Measurements from ENCODE around the gene SEMA4C.
A peak's percentile ranks its signal among the peaks of the same experiment; 100 is the strongest.

The SEMA4C gene, protein sequence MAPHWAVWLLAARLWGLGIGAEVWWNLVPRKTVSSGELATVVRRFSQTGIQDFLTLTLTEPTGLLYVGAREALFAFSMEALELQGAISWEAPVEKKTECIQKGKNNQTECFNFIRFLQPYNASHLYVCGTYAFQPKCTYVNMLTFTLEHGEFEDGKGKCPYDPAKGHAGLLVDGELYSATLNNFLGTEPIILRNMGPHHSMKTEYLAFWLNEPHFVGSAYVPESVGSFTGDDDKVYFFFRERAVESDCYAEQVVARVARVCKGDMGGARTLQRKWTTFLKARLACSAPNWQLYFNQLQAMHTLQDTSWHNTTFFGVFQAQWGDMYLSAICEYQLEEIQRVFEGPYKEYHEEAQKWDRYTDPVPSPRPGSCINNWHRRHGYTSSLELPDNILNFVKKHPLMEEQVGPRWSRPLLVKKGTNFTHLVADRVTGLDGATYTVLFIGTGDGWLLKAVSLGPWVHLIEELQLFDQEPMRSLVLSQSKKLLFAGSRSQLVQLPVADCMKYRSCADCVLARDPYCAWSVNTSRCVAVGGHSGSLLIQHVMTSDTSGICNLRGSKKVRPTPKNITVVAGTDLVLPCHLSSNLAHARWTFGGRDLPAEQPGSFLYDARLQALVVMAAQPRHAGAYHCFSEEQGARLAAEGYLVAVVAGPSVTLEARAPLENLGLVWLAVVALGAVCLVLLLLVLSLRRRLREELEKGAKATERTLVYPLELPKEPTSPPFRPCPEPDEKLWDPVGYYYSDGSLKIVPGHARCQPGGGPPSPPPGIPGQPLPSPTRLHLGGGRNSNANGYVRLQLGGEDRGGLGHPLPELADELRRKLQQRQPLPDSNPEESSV

DNA sequence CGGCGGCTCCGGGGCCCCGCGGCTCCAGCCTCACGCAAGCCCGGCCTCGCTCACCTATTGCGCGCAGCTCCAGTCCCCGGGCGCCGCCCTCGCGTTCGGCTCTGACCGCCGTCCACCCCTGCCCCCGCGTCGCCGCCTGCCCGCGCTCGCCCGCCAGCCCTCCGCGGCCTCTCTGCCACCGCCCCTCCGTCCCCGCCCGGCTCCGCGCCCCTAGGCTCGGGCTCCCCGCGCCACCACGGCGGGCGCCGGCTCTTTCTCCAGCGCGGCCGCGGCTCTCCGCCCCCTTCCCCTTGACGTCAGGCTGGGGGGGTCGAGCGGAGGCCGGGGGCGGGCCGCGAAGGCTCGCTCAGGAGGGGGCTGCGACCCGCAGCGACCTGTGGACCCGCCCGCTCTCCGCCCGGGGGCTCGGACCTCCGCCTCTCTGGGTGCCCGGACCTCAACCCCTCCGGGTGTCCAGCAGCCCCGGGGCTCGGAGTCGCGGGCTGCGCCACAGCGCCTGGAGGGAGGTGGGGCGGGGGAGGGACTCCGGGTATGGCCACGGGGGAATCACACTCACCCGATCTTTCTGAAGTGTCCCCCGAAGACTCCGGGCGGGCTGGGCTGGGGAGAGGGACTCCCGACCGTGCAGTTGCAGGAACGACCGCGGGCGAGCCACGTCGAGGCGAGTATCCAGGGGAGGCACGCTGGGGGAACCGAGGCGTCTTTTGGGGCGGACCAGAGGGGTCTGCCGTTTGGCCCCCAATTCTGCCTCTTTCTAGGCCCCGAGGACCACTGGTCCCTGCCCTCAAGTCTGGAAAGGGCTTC, at the start of gene SEMA4C:
Gene SEMA4C, minus strand, starts transcription at position 259 of the 804 bp plus-strand sequence. CDS start 2,194 bp downstream, outside the sequence.
- DNase-seq, result peak; percentile 26

DNA sequence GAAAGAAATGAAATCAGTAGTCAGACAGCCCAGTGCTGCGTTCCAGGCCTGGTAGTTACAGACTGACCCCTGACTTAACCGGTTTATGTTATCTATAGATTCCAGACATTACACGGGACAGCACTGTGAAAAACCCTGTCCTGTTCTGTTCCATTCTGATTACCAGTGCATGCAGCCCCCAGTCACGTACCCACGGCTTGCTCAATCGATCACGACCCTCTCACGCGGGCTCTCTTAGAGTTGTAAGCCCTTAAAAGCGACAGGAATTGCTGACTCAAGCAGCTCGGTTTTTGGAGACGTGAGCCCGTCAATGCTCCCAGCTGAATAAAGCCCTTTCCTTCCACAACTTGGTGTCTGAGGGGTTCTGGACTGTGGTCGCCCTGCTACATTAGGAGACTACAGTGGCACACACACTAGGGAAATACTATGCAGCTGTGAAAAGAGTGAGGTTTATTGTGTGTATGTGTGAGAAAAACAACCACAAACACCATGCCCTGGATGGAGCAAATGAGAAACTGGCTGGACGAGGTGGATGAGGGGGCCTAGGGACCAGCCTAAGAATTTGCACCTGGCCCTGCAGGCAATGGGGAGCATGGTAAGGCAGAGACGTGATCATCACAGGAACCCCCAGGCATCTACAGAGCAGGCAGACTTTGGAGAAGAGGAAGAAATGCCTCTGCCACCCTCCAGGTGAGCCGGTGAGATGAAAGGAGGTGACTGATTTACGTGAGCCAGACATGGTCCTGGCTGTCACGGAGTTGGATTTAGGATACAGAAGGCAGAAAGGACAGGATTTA, 49.1 kb upstream of the SEMA4C start:
- DNase-seq, result no peak

DNA sequence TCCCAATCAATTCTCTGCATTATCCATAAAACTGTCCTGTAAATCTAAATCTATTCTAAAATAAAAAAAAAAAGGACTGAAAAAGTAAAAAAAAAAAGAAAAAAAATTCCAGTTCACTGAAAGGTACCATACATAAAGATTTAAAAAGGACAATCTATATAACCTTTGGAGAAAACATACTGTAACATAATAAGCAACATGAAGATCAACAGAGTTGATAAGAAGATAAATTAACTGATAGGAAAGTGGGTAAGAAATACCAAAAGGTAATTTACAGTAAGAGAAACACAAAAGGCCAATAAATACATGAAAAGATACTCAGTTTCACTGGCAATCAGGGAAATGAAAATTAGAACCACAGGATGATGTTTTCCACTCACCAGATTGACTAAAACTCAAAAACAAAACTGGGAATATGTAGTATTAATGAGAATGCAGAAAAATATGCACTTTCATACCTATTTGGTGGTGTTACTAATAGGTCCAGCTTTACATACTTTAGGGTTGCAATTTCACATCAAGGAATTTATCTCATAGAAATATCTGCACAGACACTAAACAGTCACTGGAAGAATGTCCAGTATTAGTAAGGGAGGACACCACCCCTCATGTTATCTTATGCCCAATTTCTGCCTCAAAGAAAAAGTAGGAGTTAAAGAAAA, 48.3 kb upstream of the SEMA4C start:
- no peak for DNase-seq

DNA sequence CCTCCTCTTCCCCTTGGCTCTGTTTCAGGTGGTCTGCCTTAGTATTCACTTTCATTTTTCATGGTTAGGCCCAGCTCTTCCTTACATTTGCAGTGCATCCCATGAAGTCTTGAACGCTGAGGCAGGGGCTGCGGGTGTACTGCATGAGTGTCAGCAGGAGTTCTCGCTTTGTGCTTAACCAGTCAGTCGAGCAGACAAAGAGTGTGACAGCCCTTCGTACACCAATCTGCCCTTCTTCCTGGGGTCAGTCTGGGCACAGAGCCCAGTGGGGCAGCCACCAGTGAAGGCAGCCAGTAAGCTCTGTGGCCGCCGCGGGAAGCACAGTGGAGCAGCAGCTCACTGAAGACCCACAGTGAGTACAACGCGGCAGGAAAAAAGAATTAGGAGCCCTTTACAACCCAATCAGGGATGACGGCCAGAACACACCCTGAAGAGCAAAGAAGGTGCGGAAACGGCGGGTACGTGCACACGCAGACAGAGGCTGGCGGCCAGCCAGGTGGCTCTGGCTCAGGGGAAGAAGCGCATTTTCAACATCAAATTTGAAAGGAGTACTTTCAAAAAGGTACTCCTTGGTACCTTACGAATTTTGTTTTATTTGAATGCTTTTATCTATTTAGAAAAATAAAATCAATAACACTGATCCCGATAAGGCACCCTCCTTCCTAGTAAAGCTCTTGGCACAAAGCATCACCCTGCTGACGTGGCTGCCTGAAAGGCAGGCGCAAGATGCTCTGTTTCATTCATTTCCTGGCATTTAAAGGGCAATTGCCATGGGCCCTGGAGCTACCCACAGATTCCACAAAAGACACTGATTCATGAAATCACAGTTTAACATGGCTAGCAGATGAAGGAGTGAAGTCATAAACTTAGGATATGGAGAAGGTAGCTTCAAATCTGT, 47.0 kb upstream of the SEMA4C start:
- DNase-seq, result no peak

DNA sequence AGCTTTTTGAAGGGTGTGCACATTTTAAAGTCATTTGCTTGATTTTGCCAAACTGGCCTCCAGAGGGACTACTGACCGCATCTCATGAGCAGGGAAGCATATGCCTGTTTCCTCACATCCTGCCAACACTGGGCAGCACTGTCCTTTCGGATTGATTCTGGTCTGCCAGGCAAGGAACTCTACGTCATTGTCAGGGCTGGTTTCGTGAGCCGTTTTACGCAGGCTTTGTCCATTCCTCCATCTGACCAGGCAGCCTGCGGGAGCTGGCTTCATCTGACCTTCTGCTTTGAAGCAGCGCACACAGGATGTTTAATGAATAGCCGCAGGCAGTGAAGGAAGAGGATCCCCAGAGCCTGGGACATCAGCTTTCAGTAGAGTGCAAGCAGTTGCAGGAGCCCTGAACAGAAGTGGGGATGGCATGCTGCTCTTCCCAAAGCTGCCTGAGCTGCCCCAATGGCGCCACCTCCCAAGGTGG, 46.3 kb upstream of the SEMA4C start:
- DNase-seq, result no peak

DNA sequence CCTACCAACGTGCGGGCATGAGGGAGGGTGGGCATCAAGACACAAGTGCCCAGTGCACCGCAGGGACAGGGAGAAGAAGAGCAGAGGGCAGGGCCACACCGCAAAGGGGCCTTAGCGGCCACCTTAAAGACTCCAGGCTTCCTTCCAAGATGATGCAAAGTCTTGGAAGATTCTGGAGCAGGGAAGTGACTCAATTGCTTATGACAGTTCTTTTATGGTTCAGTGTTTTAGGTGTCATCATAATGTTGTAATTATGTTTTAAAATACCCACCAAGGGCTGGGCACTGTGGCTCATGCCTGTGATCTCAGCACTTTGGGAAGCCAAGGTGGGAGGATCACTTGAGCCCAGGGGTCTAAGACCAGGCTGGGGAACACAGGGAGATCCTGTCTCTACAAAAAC, 44.5 kb upstream of the SEMA4C start:
- DNase-seq, result no peak

DNA sequence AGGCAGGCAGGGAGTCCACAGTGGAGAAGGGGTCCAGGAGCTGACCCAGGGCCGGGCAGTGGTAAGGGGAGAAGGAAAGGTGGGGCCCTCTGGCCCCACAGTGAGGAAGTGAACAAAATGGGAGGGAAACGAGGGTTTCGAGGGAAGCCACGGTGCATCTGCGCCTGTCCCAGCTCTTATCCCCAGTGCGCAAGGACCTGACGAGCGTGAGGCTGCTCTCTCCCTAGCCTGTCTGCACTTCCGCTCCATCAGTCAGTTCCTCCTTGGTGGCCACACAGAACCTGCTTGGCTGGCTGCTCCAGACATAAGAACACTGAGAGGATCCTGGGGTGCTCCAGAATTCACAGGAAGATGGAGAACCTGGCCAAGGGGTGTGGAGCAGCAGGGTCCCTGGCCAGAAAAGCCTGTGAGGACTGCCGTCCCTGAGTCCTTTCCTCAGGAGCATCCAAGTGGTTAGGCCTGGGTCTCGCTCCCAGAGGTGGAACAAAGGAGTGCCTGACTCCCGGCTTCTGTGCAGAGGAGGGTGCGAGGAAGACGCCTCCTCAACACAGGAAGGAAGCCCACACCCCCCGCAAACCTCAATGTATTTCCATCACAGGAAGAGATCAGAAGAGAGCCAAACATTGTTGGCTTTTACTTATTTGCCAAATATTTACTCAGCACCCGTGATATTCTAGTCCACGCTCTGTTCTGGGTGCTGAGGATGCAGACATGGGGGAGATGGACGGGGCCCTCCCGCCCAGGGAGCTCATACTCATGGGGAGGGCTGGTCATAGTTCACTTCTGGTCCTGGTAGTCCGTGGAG, 43.7 kb upstream of the SEMA4C start:
- DNase-seq, result no peak

DNA sequence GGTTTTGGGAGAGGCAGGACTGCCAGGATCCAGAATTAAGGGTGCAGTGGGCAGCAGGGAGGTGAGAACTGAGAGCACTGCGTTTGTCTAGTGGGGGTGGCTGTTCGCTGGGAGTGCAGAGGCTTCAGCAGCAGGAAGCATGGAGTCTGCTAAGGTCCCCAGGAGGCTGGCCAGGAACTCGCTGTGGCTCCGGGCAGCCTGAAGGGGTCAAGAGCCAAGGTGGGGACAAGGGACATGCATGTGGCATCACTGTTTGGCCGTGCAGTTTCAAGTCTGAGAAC, 43.2 kb upstream of the SEMA4C start:
- no peak for DNase-seq

DNA sequence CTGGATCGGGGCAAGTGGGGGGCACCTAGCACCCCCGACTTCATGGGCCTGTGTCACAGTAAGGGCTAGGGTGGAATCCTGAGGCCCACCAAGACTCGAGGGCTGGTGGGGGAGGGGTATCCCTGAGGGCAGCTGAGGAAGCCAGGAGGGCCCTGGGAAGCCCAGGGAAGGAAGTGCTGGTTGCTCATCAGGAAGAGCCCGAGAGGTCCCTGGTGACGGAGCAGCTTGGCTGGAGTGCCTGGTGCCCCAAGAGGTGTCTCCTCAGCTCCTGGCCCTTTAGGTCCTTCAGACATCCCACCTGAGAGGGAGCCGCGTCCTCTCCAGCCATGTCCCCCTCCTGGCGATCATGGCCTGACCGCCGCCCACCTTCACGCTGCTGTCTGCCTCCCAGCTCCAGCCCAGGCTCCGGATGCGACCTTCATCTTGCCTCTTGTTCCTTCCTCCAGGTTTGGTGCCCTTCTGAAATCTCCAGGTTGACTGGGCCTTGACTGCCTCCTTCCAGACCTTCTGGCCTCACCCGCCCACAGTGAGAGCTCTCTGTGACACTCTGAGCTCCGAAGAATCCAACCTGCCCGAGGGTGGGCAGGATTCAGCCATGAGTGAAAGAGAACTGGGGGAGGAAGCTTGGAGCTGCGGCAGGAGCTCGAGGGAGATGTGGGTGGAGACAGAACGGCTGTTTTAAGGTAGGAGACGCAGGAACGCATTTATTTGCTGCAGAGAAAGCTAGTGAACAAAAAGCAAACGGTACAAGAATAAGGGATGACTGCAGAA, 42.7 kb upstream of the SEMA4C start:
- no peak for DNase-seq

DNA sequence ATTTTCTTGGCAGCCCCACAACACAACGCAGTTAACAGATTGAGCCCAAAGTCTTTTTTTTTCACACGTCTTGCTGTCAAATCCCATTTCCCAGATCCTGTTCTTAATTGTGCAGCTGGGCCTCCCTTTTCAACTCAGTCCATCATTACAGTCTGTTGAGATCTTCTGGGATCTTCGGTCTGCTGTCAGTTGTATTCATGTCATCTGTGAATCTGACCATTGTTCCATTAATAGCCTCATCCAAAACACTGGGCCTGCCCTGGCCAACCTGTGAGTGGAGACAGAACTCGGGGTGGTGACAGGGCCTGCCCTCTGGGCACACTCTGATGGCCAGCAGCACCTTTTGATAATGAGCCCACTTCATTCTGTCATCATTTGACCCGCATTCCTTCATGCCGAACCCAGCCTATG, 39.7 kb upstream of the SEMA4C start:
- no peak for DNase-seq

DNA sequence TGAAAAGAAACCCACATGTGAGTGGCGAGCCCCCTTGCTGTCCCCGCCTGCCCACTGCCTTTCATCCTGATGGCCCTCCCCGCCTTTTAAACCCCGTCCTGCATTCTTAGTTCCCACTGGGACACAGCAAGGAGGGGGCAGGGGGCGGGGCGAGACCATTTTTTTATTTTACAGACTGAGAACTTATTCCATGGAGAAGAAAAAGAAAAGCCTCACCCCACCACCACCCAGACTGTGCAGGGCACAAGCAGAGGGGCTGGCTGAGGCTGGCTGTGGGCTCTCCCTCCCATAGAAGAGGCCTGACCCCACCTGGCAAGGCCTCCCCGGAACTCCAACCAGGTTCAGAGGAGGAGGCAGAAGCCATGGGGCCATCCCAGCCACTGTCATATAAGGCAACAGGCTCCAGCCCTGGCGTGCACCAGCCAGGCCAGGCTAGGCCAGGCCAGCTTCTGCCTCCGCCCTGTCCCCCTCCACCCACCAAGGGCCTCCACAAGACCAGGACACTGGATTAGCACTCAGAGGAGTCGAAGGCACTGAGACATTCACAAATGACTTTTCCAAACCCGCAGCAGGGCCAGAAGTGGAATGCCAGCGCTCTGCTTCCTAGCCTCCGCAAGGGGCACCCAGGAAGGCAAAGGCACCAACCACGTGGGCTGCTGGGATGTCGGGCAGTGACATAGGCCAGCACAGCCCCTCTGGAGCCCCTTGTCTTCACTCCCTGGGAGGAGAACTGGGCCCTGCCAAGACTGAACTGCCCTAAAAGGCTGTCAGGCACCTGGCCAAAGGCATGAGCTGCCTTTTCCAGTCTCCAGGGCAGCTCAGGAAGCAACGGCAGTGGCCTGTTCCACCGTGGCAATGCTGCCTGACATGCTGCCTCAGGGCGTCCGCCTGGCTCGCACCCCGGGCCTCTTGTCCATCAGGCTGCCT, 37.5 kb upstream of the SEMA4C start:
- DNase-seq, result no peak

DNA sequence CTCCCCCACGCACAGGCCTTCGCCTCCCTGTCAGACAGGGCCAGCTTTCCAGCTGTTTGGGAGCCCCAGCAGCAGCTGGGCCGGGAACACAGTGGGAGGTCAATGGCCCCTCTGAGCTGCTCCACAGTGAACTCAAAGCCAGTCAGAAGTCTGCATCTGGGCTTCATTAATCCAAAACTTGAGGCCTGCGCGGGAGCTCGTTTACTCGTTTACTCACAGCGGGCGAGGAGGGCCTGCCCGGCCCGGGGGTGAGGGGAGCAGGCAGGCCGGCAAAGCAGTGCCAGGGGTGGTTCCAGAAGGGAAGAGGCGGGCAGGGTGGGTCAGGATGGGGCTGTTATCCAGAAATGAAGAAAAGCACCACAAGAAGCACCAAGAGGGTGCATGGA, 36.8 kb upstream of the SEMA4C start:
- DNase-seq, result no peak

DNA sequence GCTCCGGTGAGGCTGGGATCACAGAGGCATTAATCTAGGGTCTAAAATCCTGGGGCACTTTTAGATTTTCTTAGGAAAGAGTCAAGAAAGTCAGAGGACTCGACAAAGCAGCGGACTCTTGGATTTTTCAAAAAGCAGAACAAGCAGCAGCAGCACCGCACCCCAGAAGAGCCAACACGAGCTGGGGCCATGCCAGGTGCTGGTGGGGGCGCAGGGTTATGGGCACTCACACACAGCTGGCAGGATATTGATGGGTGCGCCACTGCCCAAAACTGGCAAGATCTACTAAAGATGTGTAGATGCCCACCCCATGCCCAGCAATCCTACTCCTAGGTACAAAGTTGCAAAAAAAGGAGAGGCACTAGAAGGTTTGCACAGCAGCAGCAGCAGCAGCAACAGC, 33.9 kb upstream of the SEMA4C start:
- no peak for DNase-seq

DNA sequence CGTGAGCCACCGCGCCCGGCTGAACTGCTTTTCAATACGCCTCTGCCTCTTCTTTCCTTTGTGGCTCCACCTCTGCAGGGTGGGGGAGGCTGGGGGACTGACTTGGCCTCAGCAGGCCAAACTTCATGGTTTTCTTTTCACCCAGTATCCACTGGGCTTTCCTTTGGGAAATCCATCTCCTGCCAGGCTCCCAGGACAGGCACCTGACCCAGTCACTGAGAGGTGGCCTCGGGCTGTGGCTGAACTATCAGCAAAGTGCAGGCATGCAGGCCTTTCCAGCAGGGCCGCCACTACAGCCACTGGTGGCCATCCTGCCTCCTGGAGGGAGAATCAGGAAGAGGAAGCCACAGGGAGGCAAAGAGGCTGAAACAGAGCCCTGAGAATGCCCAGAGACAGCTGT, 33.4 kb upstream of the SEMA4C start:
- no peak for DNase-seq

DNA sequence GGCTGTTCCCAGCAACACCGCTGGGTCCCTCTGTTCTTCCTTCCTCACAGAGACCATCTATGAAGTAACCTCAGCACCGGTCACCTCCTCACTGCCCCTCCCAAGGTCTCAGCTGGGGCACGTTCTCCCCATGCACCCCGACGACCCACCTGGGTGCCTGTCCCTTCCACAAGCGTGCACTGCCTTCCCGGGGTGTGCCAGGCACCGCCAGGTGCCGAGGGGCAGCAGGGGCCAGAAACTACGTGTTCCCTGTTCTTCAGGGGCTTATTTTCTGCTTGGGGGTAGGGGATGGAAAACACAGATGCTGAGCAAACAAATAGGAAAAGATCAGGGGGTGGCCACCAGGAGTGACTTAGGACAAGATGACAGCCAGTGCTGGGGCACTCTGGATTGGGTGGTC, 30.4 kb upstream of the SEMA4C start:
- DNase-seq, result no peak

DNA sequence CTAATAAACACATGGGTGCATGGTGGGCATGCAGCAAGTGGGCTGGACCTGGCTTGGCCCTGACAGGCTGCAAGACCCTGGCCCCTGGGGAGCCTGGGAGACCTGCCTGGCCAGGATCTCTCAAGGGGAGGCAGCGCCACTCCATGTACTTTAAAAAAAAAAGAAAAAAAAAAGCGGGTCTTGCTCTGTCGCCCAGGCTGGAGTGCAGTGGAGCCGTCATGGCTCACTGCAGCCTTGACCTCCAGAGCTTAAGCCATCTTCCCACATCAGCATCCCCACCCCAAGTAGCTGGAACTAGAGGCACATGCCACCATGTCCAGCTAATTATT, 29.5 kb upstream of the SEMA4C start:
- no peak for DNase-seq

DNA sequence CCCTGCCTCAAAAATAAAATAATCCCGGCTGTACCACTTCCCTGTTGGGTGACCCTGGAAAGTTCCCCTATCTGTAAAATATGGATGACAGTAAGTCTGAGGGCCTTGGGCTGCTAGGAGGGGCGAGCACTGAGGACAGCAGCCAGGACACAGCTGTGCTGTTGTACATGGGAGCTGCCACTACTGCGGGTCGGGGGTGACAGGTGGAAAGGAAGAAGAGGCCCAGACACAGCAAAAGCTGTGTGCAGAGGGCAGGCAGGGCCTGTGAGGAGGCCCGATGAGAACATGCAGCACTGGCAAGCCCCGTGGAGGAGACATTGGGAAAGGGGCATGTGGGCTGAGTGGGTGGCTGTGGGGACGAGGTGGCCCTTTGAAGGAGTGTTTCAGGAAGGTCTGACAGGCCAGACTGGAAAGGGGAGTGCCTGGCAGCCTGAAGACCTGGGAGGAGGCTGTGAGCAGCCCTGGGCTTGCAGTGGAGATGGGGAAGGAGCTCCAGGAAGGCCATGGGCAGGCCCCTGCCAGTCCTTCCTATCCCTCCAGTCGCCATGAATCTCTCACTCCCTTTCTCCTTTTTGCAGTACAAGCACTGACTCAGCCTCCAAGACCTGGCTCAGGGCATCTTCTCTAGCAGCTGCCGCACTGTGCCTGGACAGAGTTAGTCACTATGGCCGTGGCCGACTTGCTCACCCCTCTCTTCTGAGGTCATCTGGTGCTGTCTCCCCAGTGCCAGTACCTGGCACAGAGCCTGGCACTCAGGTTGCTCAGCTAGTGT, 28.9 kb upstream of the SEMA4C start:
- no peak for DNase-seq

DNA sequence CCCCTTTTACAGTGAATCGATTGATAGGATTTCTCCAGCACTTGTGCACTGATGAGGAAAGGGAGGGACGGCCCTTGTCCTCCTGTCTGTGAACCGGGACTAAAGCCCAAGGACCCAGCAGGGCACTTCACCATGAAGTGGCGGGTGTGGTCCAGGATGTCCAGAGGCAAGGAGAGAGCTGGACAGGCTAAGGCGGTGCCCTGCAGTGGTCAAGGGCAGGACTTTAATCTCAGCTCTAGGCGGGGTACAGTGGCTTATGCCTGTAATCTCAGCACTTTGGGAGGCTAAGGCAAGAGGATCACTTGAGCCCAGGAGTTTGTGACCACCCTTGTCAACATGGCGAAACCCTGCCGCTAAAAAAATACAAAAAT, 28.2 kb upstream of the SEMA4C start:
- DNase-seq, result no peak
